Right kidney (tissue), 1 donor: ENCODE results near the gene CEP89.
A peak's percentile ranks its signal among the peaks of the same experiment; 100 is the strongest.
"Not testable (repeated sequence)": the region's sequence is repeated elsewhere in the genome, so short reads cannot be mapped to it uniquely, and the experiment has no call there.

Experiments
- DNase-seq: peaks from one replicate; pipeline ENCODE4 v3.0.0-alpha.2; 2016

CEP89 gene

DNA sequence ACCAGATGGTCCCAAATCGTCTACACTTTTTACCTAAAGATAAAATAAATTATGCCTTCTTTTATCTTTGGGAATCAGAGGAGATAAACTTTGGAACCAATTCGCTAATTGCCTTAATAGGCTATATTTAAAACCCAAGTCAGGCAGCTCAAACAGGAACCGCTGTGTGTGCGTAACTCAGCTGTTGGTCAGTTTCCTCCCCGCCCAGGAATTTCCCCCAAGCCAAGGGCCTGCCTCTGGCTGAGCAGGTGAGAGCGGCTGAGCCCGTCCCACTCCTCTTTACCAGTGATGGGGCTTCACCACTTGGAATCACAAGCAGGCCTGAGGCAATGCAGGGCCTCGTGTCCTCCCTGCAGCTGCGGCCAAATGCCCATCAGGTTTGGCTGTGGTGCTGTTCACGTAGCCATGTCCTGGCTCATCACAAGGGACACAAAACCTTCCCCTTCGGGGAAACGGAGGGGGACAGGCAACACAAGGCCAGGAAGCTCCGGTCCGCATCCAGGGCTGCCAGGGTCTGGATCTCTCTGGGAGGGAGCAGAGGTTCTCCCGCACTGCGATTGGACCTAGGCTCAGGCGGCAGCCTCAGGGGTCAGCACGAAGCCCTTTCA lies 101.7 kb downstream of the CEP89 start:
- DNase-seq, result peak; percentile 16

DNA sequence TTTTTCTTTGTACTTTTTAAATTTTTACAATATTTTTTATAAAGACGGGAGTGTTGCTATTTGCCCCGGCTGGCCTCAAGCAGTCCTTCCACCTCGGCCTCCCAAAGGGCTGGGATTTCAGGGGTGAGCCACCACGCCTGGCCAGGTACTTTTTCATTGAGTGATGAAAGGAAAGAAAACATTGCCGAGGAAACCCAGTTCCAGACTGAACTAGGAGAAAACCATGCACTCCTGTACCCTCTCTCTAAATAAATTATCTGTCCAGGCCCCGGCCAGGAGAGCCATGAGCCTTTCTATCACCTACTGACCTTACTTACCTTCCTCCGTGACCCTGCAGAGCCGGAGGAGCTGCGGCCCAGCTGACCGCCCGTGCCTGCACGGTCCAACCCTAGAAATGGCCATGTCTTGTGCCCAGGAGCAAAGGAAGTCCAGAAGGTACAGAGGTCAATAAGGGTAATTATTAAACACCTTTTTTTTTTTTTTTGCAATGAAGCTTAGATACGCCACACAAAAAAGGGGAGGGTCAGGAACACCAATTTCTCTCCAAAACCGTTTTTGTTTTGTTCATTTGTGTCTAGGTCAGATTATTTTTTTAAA lies 102.3 kb downstream of the CEP89 start, which contains the start of gene SLC7A9:
Gene SLC7A9, minus strand, starts transcription at position 399 of the 597 bp plus-strand sequence. CDS start 1,233 bp downstream, outside the sequence.
- DNase-seq, result peak; percentile 19

DNA sequence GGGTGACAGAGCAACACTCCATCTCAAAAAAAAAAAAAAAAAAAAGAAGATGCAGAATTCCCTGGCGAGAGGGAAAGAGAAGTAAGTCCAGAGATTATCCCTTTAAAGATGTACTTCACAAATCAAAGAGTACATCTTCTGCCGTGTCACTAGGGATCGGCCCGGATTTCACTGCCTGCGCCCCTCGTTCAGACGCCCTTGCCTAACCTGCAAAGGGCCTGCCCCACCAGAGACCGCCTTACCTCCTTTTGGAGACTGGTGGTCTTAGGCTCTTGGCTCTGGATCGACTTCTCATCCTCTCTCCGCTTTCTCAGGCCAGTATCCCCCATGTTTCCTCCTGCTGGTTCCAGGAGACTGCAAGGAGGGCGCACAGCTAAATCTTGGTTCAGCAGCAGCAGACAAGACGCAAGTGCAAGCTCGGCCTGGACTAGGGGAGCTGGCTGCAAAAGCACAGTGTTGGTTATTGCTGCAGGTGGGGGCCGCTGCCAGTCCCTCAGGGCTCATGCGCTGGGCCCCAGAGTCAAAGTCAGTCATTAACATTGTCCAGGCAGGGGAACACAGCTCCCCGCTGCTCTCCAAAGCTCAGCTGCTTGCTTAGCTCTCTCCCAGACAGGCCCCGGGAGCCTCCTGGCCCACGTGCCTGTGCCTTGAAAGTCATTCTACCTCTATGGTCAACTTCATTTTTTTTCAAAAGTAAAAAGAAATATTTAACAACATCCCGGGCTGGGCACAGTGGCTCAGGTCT lies 103.4 kb downstream of the CEP89 start:
- no peak for DNase-seq

DNA sequence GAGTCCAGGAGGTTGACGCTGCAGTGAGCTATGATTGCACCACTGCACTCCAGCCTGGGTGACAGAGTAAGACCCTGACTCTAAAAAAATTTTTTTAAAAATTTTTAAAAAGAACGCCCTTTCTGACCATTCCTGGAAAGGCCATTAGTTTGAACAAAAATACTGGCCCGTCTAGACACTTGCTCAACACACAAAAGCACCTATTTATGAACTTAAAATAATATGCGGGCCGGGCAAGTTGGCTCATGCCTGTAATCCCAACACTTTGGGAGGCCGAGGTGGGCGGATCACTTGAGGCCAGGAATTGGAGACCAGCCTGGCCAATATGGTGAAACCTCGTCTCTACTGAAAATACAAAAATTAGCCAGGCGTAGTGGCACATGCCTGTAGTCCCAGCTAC lies 104.3 kb downstream of the CEP89 start:
- not testable (repeated sequence) for DNase-seq

DNA sequence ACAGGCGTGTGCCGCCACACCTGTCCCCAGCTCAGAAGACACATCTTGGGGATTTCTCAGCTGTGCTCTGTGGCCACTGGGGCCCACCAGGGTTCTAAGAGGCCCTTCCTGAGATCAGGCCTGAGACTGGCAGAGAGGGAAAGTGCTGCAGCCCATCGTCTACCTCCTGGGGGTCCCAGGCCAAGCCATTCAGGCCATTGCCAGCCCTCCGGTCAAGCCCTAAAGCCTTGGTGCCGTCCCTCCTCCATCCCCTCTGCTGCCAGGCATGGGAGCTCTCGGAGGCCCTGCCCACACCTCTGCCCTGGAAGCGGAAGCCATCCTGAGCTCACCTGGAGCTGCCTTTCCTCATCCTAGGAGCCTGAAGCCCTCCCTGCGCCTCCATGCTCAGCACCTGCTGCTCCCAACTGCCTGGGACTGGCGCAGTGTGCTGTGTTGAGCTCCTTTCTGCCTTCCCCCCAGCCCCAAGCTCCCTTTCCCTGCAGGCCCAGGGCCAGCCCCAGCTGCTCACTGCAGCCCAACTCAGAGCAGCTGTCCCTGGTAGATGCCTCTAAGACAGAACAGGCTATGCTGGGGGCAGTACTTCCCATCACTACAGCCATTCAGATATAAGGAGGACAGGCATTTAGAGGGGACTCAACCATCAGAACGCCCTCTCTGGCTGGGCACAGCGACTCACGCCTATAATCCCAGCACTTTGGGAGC lies 105.0 kb downstream of the CEP89 start:
- no peak for DNase-seq

DNA sequence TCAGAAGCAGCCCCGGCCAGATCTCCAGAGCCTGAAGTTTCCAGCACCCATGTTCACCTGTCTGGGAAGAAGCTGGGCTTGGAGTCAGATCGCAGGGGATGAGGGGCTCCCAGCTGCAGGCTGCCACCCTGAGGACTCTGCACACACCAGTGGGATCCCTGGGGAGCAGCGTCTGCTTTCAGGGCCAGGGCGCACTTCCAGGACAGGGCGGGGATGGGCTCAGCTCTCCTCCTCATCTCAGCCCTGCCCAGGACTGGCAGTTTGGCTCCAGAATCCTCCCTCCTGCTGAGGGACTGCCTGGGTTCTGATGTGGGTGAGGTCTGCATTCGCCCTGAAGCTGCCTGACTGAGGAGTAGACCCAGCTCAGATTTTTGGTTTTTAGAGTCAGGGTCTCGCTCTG lies 105.7 kb downstream of the CEP89 start:
- no peak for DNase-seq

DNA sequence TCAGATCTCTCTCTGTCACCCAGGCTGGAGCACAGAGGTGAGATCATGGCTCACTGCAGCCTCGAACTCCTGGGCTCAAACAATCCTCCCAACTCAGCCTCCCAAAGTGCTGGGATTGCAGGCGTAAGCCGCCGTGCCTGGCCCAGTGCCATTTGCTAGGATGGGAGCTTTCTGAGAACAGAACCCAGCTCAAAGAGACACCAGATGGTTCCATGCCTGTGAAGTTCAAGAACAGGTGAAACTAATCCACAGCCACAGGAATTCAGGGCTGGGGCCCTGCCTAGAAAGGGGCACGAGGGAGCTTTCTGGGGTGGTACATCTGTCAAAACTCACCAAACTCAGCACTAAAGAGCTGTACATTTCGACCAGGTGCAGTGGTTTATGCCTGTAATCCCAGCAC lies 106.4 kb downstream of the CEP89 start:
- DNase-seq, result no peak

DNA sequence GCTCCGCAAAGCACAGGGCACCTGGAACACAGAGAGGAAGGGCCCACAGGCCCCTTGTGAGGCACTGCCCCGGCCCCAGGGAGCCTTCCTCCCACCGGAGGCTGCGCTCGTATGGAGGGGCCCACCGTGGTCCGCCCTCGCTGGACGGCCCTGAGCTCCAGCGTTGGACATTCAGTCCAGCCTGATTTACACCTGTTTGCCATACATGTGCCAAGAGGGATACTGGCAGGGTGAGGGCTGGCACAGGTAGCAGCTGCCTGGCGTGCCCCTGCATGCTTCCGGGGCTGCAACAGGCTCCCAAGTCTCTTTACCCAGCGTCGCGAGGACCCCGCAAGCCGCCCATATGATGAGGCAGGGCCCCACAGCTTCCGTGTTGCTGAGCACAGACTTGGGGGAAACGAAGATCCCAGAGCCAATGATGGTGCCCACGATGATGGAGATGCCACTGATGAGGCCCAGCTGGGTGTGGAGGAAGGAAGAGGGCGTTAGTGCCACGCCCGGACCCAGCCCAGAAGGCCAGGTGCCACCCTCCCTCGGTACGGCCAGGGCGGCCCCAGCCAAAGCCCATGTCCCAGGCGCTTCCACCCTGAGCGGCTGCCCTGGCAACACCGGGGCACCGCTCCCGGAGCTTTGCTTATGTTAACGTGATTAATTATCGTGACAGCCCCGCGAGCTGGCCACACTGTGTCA lies 107.3 kb downstream of the CEP89 start:
- no peak for DNase-seq

DNA sequence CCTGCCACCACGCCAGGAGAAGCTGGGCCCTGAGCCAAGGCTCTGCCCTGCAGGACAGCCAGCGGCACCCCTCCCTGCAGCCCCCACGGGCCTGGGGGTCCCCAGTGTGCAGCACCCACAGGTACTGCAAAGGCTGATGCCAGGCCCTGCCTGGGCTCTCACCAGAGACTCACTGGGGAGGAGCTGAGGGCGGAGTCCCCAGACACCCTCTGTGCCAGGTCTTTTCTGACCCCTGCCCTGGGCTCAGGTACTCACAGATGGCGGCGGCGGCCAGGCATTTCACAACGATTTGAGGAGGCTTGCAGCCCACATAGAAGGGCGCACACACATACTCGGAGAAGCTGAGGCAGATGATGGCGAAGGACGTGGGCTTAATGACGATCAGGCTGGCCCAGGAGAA lies 107.9 kb downstream of the CEP89 start:
- no peak for DNase-seq

DNA sequence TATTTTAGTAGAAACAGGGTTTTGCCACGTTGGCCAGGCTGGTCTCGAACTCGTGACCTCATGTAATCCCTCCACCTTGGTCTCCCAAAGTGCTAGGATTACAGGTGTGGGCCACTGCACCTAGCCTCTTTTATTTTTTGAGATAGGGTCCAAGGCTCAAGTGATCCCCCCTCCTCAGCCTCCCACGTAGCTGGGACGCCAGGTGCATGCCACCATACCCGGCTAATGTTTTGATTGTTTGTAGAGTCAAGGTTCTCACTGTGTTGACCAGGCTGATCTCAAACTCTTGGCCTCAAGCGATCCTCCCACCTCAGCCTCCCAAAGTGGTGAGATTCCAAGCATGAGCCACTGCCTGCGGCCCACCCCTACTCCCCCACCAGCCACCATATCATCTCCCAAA lies 108.5 kb downstream of the CEP89 start:
- DNase-seq, result no peak

DNA sequence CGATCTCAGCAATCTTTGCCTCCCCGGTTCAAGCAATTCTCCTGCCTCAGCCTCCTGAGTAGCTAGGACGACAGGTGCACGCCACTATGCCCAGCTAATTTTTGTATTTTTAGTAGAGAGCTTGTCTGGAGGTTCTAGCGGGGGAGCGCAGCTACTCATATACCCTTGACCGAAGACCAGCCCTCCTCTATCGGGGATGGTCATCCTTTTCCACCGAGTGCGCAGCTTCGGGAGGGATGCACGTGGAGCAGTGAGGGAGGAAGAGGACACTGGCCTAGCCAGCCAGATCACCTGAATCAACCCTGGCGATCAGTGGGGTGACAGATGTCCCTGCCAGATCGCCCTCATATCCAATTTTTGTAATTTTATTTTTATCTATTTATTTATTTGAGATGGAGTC lies 109.0 kb downstream of the CEP89 start:
- DNase-seq, result no peak

DNA sequence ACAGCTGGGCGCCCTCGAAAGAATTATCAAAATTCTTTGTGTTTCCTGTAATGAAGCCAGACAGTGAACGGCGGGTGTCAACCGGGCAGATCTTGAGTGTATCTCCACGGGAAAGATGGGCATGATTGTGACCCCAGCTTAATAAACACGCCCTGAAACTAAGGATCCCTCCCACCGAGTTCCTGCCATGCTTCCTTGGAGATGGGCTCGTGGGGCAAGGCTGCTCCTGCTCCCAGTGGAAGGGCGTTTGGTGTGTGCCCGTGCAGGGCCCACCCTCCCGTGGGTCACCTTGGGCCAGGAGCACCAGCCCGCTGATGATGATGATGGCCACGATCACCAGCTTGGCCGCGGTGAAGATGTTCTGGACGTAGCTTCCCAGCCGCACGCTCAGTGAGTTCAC lies 109.6 kb downstream of the CEP89 start:
- DNase-seq, result no peak

DNA sequence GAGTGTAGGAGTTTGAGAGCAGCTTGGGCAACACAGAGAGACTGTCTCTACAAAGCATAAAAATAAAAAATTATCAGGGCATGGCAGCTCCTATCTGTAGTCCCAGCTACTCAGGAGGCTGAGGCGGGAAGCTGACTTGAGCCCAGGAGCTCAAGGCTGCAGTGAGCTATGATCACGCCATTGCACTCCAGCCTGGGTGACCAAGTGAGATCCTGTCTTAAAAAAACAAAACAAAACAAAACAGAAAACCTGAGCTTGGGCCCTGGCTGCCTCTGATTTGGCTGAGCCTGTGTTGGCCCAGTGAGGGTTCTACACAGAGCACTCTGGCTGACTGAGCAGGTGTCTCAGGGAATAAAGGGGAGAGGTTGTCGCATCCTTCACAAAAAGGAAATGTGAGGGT lies 110.2 kb downstream of the CEP89 start:
- no peak for DNase-seq

DNA sequence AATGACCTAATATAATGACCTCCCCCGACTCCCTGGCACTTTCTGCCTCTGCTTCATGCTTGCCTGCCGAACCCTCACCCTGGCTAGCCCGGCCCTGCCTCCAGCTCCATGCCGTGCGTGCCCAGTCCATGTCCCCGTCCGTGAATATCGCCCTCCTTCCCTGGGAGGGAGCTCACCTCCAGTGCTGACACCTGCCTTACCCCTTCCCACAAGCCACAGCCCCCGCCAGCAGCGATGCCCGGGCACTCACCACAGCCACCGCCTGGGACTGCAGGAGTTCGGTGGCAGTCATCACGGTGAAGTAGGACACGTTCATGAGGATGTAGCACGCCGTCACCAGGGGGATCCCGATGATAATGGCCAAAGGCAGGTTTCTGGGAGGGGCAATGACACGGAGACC lies 112.2 kb downstream of the CEP89 start:
- no peak for DNase-seq

DNA sequence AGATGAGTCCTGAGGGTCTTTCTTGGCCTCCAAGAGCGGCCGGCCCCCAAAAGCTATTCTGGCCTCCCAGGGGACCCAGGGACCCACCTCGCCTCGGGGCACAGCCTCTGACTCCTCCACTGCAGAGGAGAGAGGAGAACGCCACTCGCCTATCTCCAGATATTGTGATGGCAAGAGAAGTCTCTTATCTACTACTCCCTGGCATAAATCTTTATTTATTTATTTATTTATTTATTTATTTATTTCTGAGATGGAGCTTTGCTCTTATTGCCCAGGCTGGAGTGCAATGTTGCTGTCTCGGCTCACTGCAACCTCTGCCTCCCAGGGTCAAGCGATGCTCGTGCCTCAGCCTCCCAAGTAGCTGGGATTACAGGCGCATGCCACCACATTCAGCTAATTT lies 113.2 kb downstream of the CEP89 start:
- DNase-seq, result no peak

DNA sequence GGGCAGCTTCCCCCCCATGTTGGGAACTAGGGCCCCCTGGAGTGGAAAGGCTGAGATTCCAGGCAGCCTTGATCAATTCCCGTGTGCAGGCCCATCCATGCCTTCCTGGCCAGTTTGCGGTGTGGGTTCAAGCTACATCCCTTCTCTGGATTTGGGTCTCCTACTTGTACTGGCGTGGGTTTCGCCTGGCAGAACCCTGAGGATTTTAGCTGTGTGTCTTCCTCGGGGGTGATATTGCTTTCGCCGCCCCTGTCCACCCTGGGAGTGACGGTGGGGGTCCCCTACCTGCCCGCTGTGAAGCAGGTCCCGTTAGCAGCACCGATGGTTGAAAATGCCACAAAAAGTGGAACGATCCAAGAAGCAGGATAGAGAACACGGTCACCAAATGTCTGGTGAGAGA lies 113.6 kb downstream of the CEP89 start:
- DNase-seq, result no peak

DNA sequence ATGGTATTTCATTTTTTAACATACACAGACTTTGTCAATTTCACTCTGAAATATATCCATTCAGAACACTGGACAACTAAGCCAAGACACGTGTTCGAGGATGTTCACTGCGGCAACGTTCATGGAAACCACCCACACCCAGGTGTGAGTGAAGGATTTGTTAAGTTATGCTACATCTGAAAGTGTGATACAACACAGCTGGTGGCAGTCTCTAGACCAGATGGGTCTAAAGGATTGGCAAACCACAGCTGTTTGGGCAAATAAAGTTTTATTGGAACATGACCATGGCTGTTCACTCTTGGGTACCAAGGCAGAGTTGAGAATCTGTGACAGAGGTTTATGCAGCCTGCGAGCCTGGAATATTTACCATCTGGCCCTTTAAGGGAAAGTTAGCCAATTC lies 114.2 kb downstream of the CEP89 start:
- DNase-seq, result no peak

DNA sequence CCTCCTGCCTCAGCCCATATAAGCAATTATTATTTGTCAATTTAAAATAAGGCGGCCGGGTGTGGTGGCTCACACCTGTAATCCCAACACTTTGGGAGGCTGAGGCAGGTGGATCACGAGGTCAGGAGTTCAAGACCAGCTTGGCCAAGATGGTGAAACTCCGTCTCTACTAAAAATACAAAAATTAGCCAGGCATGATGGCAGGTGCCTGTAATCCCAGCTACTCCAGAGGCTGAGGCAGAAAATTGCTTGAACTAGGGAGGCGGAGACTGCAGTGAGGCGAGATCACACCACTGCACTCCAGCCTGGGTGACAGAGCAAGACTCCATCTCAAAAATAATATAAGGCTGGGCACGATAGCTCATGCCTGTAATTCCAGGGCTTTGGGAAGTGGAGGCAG lies 114.9 kb downstream of the CEP89 start:
- not testable (repeated sequence) for DNase-seq

DNA sequence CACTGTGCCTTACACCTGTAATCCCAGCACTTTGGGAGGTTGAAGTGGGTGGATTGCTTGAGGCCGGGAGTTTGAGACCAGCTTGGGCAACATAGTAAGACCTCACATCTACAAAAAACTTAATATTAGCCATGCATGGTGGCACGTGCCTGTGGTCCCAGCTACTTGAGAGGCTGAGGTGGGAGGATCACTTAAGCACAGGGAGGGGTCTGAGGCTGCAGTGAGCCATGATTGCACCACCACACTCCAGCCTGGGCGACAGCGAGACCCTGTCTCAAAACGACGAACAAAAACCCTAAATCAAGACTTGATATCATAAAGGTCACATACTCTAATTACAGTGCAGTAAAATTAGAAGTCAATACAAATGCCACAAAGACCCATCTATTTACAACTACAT lies 119.5 kb downstream of the CEP89 start:
- DNase-seq, result no peak

DNA sequence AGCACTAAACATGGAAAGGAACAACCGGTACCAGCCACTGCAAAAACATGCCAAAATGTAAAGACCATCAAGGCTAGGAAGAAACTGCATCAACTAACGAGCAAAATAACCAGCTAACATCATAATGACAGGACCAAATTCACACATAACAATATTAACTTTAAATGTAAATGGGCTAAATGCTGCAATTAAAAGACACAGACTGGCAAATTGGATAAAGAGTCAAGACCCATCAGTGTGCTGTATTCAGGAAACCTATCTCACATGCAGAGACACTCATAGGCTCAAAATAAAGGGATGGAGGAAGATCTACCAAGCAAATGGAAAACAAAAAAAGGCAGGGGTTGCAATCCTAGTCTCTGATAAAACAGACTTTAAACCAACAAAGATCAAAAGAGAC lies 123.7 kb downstream of the CEP89 start:
- not testable (repeated sequence) for DNase-seq

DNA sequence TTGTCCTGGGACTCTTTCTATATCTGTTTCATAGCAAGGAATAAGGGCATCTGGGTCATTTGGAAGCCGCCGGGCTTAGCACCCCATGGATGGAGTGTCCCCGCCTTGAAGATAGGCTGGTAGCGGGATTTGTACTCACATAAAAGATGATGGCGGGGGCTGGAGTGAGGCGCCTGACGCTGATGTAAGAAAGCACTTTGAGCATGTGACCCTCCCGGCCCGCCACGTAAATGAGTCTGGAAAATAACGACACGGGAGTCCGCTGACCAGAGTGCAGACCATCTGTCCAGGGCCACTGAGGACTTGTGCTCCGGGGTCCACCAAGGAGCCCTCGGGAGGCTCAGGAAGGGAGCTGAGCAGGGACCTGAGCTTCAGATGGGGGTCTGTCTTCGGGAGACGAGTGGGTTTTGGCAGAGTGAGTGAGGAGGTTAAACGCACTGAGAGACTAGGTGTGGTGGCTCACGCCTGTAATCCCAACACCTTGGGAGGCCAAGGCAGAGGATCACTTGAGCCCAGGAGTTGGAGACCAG lies 128.0 kb downstream of the CEP89 start:
- no peak for DNase-seq

DNA sequence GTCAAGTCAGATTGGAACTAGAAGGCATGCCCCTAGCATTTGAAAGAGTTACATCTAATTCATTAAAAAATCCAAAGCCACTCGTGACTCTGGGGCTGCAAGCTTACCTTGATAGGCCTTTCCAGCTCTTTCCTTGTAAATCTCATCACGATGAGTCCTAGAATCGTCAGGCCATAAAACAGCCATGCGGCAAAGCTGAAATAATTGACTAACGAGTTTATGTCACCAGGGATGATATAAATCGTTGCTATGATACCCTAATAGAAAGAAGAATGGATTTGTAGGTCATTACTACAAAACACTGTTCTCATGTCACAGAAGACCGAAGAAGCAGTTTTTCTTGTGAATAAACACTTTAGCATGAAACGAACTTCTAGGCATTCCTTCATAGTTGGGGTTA lies 129.7 kb downstream of the CEP89 start:
- DNase-seq, result no peak
